NCI-H128 (cell line): ENCODE measurements around the gene HS1BP3.

Experiments
- DNase-seq: peaks from one replicate; lab custom pipeline; 2025; ENCODE audit not compliant: unreplicated experiment; lab: John Stamatoyannopoulos, UW

HS1BP3 gene

GRCh38 chr2:20646446-20646845 is 4.5 kb downstream of the HS1BP3 start:
- DNase-seq, result no peak

GRCh38 chr2:20645761-20646160 is 5.1 kb downstream of the HS1BP3 start:
- DNase-seq, result no peak

GRCh38 chr2:20645301-20645701 is 5.6 kb downstream of the HS1BP3 start:
- no peak for DNase-seq

- DNase-seq, result no peak
Measured at GRCh38 chr2:20643826-20644225, 7.1 kb downstream of the HS1BP3 start.

- DNase-seq, result no peak
Measured at GRCh38 chr2:20643060-20643459, 7.8 kb downstream of the HS1BP3 start.

GRCh38 chr2:20642055-20642971 is 8.6 kb downstream of the HS1BP3 start:
- DNase-seq, result no peak

GRCh38 chr2:20641123-20641985 is 9.5 kb downstream of the HS1BP3 start:
- no peak for DNase-seq

- no peak for DNase-seq
Measured at GRCh38 chr2:20640411-20641122, 10.3 kb downstream of the HS1BP3 start.

- no peak for DNase-seq
Measured at GRCh38 chr2:20638646-20639430, 12.1 kb downstream of the HS1BP3 start.

- DNase-seq, result no peak
Measured at GRCh38 chr2:20638014-20638413, 12.9 kb downstream of the HS1BP3 start.

- DNase-seq, result no peak
Measured at GRCh38 chr2:20637147-20637546, 13.8 kb downstream of the HS1BP3 start.

- peak; percentile 65 for DNase-seq
Measured at GRCh38 chr2:20635675-20636584, 15.0 kb downstream of the HS1BP3 start.

GRCh38 chr2:20635113-20635510 is 15.8 kb downstream of the HS1BP3 start:
- no peak for DNase-seq

GRCh38 chr2:20634507-20635112 is 16.3 kb downstream of the HS1BP3 start:
- DNase-seq, result no peak

- DNase-seq, result no peak
Measured at GRCh38 chr2:20633794-20634506, 16.9 kb downstream of the HS1BP3 start.

- no peak for DNase-seq
Measured at GRCh38 chr2:20633001-20633400, 17.9 kb downstream of the HS1BP3 start.

GRCh38 chr2:20632446-20632990 is 18.4 kb downstream of the HS1BP3 start:
- DNase-seq, result no peak
